AG20443 (cell line): ENCODE data around the gene IL23A.
"Not testable (repeated sequence)": the region's sequence is repeated elsewhere in the genome, so short reads cannot be mapped to it uniquely, and the experiment has no call there.

ENCODE experiments used
- DNase-seq: peaks from one replicate; pipeline ENCODE4 v3.0.0; 2012; ENCODE audit warnings: low spot score, mixed read lengths

Gene IL23A

GRCh38 chr12:56326126-56326525 lies 12.6 kb upstream of the IL23A start:
- no peak for DNase-seq

GRCh38 chr12:56326533-56326932 lies 12.2 kb upstream of the IL23A start:
- DNase-seq = no peak

- no peak for DNase-seq
These were observed 7.7 kb upstream of the IL23A start for GRCh38 chr12:56330936-56331490.

- DNase-seq = no peak
These were observed 6.0 kb upstream of the IL23A start for GRCh38 chr12:56332512-56333196.

GRCh38 chr12:56333197-56333678 lies 5.4 kb upstream of the IL23A start:
- peak; percentile 22 for DNase-seq

GRCh38 chr12:56333679-56334489 lies 4.8 kb upstream of the IL23A start, which contains the start of gene PAN2:
TSS of gene PAN2 (minus strand) at chr12:56334000. CDS start at chr12:56333094, 906 bp downstream.
- peak; percentile 98 for DNase-seq

GRCh38 chr12:56334490-56334793 lies 4.2 kb upstream of the IL23A start:
- no peak for DNase-seq

GRCh38 chr12:56335527-56335926 lies 3.2 kb upstream of the IL23A start:
- not testable (repeated sequence) for DNase-seq

- no peak for DNase-seq
These were observed 2.1 kb upstream of the IL23A start for GRCh38 chr12:56336361-56337167.

GRCh38 chr12:56337753-56338251 lies 882 bp upstream of the IL23A start:
- DNase-seq = no peak

- DNase-seq = no peak
These were observed 406 bp downstream of the IL23A start for GRCh38 chr12:56339158-56339422.

- no peak for DNase-seq
These were observed 2.9 kb downstream of the IL23A start for GRCh38 chr12:56341616-56342015.

GRCh38 chr12:56342290-56342689 lies 3.6 kb downstream of the IL23A start:
- DNase-seq = not testable (repeated sequence)

- no peak for DNase-seq
These were observed 8.0 kb downstream of the IL23A start for GRCh38 chr12:56346675-56347074.

- DNase-seq = not testable (repeated sequence)
These were observed 8.6 kb downstream of the IL23A start for GRCh38 chr12:56347255-56347654.

- DNase-seq = no peak
These were observed 10.1 kb downstream of the IL23A start for GRCh38 chr12:56348776-56349175.

GRCh38 chr12:56350662-56351061 lies 12.0 kb downstream of the IL23A start:
- DNase-seq = no peak

GRCh38 chr12:56351325-56351724 lies 12.6 kb downstream of the IL23A start:
- no peak for DNase-seq

- DNase-seq = peak; percentile 78
These were observed 20.3 kb downstream of the IL23A start for GRCh38 chr12:56358836-56359532.

GRCh38 chr12:56359851-56360767 lies 21.4 kb downstream of the IL23A start, which contains the start of gene STAT2:
TSS of gene STAT2 (minus strand) at chr12:56360107. CDS start at chr12:56356571, 3,536 bp downstream.
- DNase-seq = peak; percentile 97
